Nucleus accumbens (tissue), 56 donors: ENCODE data around the gene MCF2L2.
"Not testable (repeated sequence)": the region's sequence is repeated elsewhere in the genome, so short reads cannot be mapped to it uniquely, and the experiment has no call there.

Source experiments
- DNase-seq, 56 donors: peaks; one replicate each; lab custom pipeline; 2025; lab: John Stamatoyannopoulos, UW

Gene MCF2L2

DNA sequence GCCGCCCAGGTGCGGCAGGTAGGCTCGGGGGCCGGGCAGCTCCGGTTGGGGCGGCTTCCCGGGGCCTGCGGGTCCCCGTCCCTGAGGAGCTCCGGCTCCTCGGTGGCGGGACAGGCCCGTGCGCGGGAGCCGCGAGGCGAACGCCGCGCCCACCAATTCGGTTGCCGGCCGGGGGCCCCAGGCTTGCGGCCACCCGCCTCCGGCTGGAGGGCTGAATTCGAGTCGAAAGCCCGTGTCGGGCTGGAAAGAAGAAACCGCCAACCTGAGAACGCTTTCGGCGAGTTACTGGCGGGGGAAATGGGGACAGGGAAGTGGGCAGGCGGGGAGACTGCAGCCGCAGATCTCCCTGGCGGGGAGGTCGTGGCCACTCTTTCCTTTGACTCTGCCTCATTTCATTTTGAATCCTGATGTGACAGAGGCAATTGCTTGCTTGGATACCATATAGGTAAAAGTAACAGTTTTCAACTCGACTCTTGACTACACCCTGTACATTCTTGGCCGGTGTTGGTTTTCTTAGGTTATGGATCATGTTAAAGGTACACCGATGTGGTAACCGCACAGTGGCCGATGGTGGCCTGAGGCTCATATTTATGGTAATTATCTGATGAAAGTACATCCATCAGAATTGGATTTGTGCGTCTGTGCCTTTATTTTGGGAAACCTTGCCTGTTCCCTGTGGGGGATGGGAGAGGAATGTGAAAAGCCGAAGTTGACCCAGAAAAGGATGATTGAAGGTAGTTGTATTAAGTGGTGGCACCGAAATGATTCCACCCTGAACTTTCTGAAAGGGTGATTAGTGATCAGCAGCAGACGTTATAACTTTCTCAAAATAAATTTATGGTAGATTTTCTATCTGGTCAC lies 173.7 kb downstream of the MCF2L2 start:
- DNase-seq: no peak

DNA sequence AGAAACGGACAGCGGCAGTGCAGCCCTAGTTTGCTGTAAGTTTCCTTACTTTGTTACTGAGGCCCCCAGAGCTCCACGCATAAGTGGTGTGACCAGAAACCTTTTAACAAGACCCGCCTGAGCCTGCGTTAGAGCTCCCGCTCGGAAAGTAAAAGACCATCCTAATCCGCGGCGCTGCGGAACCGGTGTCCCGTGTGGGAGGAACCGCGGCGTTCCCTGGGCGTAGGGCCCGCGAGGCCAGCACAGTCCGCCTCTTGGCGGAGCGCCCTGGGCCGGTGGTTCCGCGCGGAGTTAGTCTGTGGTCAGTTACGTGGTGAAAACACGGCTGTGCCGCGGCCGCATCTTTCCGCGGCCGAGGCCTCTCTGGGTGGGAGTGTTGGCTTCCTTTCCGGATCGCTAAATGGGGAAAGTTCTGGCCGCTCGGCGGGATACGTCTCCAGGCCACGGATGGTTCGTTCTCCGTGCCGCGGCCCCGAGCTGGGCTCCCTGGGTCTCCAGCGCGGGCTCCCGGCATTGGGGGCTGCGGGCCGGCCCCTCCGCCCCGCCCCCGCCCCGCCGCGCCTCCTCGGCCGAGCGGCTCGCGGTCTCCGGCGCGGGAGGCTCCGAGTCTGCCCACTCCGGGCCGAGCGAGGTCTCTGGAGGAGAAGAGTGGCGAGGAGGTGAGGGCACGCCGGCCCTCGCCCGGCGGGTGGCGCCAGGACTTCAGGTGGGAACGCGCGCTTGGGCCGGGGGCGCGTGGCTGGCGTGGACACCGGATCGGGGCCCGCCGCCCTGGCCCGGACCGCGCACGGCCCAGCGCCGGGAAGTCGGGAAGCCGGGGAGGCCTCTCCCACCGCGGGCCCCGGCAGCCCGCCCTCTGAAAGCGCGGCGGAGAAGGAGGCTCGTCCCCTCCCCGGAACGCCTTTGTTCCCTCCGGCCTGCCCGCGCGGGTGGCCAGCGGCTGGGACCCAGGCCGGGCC lies 174.6 kb downstream of the MCF2L2 start:
- DNase-seq: peak in 15 of 56 donors; percentile 17 to 72 (median 34)

DNA sequence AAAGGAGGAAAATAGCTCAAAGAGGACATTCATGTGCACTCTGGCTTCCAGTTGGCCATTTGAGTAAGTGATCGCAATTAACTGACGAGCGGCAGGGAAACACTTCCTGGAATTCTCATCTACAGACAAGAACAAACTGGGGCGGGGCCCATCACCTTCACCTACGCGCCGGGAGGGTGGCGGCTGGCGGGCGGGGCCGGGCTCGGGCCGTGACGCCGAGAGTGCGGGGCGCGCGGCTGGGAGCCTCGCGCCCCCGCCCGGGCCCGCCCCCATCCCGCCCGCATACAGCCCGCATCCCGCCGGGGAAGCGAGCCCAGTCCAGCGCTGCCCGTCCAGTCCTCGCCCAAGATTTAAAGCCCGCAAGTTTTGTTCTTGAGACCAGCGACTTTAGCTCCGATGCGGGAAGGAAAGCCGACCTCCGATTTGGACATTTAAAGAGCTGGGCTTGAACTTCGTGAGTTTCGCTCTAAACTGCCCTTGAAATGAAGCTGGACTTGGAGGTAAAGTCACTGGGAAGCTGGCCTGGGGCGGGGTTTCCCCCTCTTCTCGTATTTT lies 175.4 kb downstream of the MCF2L2 start, which contains the start of gene B3GNT5:
Gene B3GNT5 (plus strand): TSS at position 281 of the 555 bp plus-strand sequence. CDS start 16,546 bp downstream, outside the sequence.
- DNase-seq: peak in 1 of 56 donors; percentile 23

DNA sequence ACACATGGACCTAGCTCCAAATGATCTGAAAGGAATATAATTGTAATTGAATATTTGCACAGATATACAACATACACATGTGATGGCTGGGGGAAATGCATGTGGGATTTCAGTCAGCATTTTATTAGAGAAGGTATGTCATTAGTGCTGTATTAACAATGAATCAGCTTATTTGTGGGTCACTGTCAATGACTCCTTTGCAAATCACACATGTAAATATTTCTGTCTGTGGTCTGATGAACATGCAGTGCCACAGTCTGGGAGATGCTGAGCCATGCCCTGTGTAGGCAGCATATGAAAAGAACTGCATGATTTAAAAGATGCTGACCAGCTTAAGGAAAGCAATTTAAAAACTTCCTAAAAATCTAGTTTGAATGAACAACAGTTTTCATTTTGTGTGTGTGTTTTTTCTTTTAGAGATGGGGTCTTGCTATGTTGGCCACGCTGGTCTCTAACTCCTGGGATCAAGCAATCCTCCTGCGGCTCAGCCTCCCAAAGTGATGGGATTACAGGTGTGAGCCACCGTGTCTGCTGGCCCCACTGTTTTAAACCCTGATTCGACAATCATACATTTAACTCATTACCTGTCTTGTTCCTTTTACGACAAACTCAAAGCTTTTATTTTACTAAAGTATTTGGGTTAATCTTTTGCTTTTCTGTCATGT lies 176.2 kb downstream of the MCF2L2 start:
- DNase-seq: no peak

DNA sequence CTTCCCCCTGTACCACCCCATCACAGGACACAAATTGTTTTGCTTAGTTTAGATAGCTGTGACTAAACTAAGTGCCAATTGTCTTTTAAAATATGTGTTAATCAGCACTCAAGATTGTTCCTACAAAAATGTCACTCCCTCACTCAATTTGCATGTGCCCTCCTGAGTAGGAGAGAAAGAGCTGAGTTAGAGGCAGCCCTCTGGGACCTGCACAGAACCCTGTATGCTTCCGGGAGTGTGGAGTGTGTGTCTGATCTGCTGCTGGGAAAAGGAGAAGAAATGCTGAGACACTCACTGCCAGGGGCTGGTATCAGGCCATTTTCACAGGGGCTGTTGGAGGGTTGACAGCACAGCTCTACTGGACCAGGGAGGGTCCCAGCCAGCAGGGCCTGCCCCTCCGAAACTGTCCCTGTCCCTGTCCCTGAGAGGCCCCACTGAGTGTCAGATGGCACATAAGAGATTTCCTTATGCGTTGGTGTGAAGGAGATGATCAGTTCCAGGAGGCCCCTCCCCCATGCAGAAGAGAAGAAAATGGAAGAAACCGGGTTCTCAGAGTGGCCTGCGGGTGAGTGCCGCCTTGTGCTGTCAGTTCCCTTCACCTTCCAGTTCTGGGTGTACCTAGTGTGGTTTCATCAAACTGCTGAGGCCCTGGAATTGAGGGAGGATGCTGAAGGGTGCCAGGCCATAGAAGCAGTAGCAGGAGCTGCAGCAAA lies 179.3 kb downstream of the MCF2L2 start:
- peak in 16 of 56 donors; percentile 8 to 64 (median 46) for DNase-seq

DNA sequence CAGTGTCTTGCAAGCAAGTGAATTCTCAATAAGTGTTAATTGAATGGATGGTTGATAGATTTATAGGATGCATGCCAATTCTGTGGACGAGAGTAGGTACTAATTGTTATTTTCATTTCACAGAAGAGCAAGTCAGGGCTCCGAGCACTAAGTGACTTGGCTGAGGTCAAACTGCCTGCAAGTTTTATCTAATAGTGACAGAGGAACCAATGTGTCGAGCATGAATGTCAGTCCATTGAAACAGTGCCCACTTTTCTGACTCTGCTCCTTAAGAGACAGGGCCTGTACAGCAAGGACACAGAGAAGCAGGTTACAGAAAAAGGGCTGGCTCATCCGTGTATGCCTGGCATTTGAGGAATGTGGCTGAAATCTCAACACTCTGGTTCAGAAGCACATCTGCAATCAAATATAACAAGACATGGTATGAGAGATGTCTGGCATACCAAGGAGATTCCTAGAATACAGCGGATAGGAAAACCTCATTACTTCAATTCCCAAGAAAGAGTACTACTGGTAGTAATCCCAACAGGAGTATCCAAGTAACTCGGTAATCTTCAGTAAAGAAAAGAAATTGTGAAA lies 181.3 kb downstream of the MCF2L2 start:
- DNase-seq: no peak

DNA sequence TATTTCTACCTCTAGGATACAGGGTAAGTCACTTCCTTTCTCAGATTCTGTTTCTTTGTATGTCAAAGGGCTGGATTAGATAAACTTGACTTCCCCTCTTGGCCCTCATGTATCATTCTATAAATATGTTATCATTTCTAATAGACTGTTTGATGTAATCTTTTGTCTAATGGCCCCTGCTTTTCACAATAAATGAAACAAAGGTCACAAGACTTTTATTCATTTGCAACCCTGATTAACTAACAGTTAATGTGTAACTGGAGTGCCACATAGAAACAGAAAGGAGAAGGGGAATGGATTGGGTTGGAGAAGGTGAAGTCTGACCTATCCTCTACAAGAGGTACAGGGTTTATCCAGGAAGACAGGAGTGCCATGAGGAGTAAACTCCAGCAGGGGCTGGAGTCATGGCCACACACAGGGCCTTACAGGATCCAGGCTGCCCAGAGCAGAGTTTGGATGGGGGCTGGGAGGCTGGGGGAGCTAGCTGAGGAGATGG lies 183.4 kb downstream of the MCF2L2 start:
- DNase-seq: no peak

DNA sequence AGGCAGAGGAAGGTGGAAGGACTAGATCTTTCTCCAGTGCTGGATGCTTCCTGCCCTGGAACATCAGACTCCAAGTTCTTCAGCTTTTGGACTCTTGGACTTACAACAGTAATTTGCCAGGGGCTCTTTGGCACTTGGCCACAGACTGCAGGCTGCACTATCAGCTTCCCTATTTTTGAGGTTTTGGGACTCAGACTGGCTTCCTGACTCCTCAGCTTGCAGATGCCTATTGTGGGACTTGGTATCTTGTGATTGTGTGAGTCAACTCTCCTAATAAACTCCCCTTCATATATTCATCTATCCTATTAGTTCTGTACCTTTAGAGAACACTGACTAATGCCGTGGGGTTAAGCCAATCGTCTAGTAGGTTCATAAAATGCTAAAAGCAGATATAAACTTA lies 184.2 kb downstream of the MCF2L2 start:
- peak in 9 of 56 donors; percentile 16 to 48 (median 32) for DNase-seq

DNA sequence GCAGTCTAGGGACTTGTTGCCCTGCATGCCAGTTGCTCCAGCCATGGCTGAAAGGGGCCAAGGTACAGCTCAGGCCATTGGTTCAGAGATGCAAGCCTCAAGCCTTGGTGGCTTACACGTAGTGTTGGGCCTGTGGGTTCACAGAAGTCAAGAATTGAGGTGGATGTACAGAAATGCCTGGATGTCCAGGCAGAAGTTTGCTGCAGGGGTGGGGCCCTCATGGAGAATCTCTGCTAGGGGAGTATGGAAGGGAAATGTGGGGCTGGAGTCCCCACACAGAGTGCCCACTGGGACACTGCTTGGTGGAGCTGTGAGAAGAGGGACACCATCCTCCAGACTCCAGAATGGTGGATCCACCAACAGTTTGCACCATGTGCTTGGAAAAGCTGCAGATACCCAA lies 186.0 kb downstream of the MCF2L2 start:
- DNase-seq: no peak

DNA sequence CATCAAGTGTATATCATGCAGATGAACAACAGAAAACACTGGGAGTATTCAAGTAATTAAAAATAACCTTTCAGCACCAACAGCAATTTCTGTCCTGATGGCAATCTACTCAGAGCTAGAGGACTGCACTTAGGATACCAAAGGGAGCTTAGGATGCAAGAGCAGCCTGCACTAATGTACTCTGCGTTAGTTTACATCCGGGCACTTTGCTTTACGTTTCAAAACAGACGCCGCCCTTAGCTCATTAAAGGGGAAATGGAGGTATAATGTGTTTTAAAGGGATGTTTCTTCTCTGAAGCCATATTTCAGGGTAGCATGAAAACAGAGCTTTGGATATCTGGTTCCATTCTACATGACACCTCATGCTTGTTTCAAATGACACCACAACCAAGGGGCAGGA lies 189.4 kb downstream of the MCF2L2 start:
- no peak for DNase-seq

DNA sequence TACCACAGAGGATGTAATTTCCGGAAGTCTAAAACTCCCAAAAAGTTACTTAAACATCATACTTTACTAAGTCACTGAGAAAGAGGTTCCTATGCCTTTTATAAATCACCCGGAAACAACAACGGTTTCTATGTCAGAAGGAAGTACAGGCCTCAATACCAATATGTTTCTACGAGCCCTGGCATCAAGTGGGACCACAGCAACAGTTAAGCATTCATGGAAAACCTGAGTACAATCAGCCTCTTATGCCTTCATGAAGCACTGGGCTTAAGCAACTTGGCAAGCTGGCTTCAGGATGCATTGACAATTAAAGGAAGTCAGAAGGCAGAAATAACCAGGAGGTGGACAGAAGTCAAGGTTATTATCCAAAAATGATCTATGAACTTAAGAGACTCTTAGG lies 194.5 kb downstream of the MCF2L2 start:
- peak in 1 of 56 donors; percentile 24 for DNase-seq

DNA sequence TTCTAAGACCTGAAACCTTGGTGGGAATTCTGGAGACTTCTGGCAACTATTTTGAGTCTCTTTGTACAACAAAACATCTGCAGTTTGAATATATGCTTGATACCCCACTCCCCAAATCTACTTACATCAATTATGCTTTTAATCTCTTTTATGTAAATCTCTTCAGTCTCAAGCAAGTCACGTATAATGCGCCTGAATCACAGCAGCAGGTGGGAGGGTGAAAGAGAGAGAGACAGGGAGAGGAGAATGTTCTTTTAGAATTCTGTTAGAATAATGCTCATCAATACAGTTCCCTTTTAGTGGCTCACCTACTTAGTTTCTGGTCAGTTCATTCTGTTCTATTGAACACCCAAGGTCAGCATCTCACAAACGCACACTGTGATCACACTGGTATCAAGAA lies 197.6 kb downstream of the MCF2L2 start:
- peak in 1 of 56 donors; percentile 37 for DNase-seq

DNA sequence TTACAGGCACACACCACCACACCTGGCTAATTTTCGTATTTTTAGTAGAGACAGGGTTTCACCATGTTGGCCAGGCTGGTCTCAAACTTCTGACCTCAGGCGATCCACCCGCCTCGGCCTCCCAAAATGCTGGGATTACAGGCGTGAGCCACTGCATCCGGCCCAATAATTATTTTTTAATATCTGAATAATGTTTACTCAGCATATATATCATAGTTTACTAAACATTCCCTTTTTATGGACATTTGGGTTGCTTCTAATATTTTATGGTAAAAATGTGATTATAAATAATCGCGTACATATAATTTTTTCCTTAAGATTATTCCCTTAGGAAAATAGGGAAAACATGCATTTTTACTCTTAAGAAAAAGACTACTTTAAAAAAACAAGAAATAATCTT lies 198.2 kb downstream of the MCF2L2 start:
- not testable (repeated sequence) for DNase-seq

DNA sequence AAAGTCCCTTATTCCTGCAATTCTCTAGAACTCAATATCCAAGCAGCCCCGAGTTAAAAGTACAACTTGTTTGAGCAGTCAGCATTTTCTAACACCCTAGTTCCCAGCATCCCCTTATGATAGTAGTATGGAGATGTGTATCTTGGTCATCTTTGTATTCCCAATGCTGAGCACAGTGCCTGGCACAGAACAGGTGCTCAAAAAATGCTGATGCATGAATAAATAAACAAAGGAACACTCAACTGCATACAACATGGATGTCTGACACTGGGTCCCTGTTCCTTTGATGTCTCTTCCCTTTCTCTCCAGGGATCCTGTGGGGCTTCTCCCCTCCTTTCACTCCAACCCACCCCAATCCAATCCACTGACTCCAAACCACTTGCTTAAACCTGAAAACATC lies 199.2 kb downstream of the MCF2L2 start:
- DNase-seq: no peak

DNA sequence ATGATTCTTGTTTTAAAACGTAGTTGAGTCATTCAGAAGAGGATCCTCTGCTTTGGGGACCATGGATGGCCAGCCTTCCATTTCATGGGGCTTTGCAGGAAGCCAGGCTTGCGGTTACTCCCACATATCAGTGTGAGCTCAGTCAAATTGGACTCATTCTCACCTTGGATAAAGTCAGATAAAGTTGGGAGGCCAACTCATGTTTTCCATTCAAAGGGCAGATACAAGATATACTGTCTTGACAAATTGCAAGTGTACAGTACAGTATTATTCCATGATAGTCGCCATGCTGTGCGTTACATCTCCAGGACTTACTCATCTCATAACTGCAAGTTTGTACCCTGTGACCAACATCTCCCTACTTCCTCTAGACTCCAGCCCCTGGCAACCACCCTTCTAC lies 200.8 kb downstream of the MCF2L2 start:
- DNase-seq: no peak

DNA sequence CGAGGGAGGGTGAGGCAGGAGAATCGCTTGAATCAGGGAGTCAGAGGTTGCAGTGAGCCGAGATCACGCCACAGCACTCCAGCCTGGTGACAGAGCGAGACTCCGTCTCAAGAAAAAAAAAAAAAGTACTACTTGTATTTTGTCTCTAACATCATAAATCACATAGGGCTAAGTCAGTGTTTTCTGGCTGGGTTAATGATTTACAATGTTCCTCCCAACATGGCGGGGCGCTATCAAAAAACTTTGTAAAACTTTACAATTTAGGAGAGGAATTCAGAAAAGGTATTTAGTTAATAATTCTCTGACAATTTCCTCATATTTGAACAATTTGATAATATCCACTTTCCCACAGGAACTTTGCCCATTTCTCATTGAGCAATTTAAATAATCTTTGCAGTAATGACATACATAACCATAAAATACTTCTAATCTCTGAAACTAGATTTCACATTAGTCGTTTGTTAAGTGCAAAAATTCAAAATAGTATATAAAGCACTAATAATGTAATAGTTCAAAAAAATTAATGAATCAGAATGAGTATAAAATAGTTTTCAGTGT lies 202.0 kb downstream of the MCF2L2 start:
- no peak for DNase-seq

DNA sequence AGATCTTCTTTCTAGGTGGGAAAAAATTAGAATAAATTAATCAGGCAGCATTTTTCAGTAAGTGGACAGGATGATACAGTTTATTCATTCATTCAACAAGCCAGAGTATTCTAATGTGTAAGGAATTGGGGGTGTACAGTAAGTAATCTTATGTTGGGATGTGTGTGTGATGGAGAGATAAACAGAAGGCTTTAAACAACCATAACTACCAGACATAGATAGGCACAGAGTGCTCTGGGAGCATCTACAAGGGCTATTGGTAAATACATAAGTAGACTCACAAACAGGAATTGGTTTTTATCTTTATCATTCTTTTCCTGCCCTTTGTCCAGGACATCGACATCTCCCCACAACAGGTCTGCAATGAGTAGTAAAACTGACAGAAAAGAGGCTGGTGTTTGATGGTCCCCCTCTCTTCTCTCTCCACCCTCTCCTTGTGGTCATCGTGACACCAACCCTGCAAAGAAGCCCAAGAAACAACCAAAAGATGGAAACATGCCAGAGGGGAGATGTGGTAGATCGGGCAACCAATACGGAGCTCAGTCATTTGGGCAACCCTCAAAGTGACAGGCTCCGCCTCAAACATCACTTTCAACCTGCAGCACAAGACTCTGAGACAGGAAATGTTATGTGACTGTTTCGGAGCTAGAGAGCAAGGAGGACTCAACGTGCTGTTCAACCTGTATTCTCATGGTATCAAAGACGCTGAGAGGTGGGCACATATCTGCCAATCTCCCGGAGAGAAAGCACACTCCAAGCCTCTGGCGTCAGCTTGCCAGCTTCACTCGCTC lies 204.0 kb downstream of the MCF2L2 start:
- peak in 2 of 56 donors; percentile 9 to 27 for DNase-seq
